GM21825 (cell line): ENCODE data around the gene HEY2.

ENCODE experiments used
- ATAC-seq: cut with Tn5 transposase; IDR thresholded peaks from one replicate; pipeline ENCODE4 v1.9.1; 2021; ENCODE audit warnings: mild to moderate bottlenecking, moderate library complexity; ENCODE audit not compliant: unreplicated experiment

Gene HEY2

DNA sequence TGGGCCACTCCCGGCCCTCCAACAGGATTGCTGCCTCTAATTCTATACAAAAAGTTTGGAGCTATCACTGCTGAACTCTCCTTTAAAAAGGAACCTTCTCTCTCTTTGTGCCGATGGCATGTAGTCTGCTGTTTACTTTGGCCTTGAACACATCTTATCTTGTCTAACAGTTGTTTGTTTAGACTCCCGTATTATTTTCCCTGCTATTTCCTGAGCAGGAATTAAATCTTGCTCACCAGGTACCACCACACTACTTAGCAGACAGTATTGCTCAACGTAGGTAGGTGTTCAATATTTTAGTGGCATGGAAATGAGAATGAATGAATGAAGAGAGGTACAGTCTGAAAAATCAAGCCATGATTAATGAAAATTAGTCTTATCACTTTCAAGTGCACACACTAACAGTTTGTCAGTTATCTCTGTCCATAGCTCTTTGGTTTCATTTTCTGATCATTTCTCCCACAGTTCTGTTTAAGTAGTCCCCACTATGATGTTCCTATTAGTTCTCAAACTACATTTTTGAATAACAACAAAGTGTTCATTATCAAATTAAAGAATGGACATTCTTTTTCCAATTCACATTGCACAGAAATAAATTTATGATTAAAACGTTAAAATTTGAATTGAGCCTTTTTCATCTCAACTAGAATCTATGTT is 6.8 kb upstream of the HEY2 start:
- ATAC-seq, result no peak

DNA sequence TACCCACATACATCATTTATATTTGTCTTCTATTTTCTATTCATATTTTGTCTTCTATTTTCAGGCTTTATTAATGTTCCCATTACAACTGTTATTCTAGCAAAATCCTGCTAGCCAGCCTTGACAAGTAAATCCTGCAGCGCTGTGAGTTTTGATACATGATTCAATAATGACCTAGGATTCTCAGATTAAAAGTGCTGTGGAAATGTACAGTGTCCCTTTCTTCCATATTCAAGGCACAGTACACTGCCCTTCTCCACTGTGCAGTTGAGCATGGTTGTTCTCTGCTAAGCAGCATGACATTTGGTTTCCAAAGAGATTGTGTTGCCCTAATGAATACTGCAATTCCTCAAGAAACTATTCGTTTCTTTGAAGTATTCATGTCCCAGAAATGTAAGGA is 5.8 kb upstream of the HEY2 start:
- ATAC-seq, result no peak

DNA sequence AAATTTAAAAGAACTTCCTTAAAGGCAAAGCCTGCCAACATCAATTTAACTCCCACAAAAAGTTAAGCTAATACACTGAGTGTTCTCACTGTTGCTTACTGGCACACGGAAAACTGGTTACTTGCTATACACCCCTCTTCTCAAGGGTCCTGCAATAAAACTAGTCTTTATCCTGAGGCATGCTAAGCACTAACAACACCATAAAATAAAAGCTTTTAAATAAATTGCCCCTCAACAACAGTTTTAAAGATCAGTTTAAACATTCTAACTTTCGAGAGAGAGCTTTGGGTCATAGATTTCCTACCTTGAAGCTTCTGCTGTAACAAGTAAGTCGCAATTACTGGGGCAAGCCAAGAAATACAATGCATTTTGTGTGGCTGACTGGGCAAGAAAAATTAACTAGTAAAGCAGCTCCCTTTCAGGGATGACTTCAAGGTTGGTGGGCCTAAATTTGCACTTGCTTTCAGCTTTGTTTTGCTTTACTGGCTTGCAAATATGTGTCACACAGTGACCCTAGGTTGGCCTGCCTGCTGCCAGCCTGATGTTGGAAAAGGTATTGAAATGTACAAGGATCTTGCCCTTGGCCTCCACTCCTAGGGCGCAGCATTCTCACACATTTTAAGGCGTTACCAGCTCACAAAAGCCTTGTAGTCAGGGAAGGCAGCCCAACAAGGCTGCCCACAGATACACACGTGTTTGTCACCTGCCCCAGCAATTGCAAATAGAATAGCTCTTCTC is 4.0 kb upstream of the HEY2 start:
- ATAC-seq, result no peak

DNA sequence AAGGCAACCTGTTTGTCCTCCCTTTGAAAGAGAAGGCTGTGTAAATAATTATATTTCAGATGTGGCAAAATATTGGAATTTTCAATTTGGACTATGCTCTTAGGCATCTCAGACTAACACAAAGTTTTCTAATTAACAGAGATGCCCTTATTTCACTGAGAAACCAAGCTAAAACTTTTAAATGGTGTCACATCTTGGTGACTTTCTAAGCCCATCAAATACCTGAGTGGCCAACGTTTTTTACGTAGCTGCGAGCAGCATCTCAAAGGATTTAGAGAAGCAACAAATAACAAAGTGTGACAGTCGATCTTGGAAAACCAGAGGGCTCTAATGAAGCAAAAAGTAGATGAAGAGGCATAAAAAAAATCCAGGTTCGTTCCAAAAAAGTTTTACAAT is 3.4 kb upstream of the HEY2 start:
- ATAC-seq, result no peak

DNA sequence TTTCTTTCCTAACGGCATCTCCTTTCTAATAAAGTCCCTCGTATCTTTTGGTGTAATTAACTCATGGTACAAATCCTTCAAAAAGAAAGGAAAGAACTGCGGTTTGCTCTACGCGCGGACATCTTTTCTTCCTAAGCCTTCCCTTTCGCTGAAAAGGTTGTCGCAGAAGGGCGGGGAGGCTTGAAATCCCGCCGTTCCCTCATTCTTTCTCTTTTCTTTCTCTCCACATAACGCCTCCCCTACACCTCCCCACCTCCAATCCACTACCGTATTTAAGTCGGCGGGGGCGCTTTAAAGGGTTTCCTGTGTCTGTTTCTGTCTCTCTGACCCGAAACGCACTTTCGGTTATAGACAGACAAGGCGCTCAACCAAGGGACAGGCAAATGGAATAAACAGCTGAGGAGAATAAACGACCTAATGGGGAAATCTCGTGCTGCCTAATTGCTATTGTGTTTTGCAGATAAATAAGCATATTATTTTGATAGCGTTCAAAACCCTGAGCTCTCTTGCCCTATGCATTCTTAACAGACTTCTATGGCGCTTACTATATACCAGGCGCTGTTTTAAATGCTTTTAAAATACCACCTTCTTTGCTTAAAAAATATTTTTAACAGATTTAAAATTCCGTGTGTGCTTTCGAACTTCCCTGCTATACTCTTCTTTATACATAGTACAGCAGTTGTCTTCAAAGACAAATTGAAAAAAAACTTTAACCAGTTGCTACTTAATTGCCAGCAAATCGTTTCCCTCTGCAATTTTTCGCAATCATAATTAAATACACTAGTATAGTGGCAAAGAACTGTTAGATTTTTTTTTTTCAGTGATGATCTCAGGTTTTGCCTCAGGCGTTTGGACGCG is 2.5 kb upstream of the HEY2 start:
- ATAC-seq, result peak; percentile 54

DNA sequence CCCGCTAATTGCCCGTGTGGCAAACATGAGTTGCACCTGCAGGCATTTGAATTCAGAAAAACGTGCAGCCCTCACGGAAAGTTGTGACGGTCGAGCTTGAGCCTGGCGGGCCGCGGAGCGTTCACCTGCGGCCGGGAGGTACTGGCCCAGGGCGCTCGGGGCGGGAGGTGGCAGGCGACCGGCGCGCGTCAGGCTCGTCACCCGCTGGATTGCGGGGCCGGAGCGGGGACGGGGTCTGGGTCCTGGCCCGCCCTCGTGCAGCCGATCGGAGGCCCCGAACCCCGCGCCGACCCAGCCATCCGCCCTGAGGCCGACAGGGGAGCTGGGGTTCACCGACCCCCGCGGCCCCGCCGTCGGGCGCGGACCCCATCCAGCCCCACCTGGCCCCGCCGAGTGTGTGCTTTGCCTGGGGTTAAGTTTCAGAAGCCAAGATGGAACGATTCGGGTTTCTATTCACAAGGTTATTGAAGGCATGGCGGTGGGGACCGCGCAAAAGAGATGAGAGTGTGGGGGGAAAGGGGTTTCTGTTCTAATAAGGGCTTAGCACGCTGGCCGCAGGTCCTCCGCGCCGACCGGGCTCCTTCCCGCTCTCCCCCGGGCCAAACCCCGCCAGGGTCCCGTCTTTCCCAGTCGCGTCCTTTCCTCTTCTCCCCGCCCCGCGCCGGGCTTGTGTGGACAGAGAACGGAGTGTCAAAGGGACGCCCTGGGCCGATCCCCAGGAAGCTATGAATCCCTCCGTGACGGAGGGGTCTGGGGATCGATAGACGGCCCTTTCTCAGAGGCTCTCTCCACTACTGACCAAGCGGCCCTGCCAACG is 1.6 kb upstream of the HEY2 start:
- ATAC-seq, result no peak

DNA sequence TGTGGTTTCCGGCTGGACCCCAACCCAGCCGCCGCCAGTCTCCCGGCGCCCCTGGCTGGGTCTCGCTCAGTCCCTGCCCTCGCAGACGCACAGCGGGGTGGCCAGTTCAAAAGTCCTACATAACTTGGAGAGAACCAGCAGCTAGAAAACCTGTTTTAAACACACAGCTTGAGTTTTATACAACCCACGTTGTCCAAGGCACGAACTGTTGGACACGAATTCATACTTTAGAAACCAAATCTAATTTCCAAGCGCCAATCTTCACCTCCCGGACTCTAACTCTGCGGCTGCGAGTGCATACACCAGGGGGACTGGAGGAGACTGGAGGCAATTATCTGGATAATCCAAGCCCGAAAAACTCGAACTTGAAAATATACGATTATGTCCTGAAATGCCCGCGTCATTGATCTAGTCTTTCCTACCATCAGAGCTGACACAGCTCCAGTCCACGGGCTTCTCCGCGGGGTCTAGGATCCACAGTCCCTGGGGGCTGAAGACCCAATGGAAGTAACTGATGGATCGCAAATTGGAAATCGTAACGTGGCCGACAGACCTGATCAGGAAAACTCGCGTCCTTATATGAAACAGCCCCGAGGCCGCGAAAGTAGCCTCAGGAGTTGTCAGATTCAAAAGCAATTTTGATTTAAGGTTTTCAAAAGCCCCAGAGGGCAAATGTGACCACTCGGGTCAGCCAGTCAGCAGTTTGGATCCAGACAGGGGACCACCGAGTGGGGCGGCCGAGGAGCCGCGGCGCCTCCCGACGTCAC is 843 bp upstream of the HEY2 start:
- no peak for ATAC-seq

DNA sequence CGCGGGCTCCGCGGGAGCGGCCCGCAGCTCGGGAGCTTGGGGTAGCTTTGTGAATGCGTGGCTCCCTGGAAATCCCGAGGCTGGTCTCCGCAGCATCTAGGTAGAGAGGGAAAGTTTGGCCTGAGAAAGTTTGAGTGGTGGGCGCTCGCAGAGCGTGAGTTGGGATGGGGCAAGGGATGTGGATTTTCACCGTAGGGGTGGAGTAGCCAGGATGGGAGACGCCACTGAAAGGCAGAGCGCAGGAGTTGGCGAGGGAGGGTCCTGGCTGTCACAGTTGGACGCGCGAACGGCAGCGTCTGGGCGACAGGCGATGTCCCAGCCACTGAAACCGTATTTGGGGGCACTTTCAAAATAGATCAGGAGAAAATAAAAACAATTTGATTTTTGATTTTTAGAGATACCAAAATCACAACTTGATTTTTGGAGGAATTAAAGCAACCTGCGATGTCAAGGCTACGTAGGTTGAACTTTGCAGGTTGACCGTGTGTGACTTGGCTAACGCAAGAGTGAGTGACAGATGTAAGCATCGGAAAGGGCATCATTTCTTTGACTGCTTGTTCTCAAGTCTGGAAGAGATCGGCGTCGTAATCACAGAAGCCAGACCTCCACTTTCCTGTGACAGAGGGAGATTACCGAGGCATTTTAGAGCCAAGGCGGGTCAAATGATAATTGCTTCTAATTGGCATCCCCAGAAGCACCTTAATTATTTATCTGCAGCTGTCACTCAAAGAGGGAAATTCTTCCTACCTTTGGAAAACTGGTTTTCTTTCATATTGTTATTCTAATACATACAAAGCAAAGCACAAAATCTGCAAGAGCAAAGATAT is 646 bp downstream of the HEY2 start:
- ATAC-seq, result no peak

DNA sequence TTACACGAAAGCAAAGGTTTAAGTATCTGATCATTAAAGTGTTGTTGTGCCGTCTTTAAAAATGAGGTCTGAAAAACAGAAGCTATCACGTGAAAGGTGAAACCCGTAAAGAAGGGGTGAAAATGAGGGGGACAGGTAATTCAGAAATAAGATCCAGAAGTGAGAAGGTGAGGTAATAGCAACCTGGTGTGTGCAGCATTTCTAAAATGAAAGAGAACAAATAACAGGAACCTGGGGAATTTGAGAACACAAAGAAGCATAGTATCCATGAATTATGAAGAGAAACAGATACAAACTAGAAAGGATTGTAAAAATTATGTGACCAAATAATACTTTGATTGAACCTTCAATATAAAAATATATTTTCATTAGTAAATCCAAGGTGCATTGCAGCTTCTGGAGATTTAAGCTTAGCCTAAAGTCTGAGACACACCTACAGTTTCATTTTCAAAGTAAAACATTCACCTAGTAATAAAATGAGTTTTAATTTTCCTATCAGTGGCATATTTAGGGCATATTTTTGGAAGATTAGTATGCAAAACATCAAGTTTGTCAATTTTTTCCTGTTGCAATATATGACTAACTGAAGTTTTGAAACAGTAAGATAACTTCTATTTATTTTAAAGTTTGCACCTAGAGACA is 1.4 kb downstream of the HEY2 start:
- no peak for ATAC-seq

DNA sequence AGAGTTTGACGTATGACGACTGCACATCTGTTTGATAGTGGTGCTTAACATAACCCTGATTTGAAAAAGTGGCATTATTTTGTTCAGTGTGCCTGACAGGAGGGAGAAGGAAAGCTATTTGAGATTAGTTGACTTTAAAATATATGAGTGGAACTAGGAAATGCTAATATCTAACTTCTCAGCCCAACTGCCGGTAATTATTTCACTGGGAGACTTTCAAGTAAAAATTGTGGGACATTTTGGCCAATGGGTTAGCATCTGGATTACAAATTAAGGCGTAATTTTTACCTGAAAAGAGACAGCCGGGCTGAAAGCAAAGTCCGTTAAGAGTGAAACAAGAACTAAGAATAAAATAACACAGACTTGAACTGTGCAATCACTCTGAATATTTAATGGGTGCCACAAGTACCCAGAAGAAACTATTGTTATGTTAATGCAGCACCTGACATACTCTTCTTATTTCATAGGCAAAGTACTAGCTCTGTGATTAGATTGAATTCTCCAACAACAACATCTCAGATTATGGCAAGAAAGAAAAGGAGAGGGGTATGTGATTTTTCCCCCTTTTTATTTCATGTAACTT is 2.0 kb downstream of the HEY2 start:
- ATAC-seq, result no peak

DNA sequence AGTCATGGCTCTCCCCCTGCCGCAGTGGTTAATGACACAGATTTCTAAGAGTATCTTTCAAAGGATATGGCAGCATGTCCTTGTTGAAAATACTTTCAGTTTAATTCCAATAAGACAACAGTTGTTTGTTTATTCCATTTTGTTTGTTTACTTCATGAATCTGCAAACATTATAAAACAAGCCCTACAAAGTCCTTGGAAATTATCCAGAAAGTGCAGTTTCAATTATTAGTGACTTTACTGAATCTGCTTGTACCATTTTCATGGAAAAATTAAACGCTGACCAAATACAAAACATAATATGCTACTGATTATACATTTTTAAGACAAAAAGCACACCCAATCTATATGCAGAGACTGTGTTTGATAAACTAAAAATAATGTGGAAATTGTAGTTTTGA is 3.3 kb downstream of the HEY2 start:
- no peak for ATAC-seq

DNA sequence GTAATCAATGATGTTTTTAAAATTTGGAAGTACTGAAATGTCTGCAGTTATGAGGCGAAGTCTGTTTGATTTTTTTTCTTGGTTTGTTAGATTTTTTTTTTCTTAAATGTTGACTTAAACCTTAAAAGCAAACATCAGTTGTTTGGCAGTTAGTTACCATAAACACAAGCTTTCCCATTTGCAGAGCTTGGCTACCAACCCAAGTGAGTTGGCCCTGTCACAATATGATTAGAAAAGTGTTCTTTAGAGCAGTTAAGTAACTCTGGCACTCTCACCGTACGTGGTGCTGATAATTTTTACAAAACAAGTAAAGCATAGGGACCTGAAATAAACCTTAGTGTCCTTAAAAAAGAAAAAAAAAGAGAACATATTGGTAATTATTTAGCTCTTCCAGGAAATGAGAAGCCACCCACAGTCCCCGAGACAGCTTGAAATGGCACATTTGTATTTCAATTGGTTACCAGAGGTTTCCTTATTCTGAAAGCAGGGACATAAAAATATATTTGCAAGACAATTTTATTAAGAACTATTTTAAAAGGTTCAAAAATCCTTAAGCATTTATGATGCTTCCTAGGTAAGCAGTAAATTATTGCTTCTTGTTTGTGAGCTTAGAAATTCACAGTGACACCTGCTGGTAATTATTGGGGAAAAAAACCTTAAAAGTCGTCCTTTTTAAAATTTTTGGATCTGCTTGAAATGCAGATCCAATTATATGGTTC is 3.9 kb downstream of the HEY2 start:
- no peak for ATAC-seq

DNA sequence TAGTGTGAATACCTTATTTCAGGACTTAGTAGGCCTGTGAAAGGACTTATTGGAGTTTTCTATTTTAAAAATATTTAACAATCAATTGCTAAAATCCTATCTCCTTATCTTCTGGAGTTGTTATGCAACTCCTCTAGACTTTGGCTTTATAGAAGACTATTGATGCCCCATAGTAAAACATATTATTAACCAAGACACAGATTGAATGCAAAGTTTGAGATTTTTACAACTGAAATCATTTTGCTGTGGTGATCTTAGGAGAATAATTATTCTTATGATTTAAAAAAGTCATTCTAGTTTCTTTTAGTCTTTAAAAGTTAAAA is 4.5 kb downstream of the HEY2 start:
- ATAC-seq, result no peak

DNA sequence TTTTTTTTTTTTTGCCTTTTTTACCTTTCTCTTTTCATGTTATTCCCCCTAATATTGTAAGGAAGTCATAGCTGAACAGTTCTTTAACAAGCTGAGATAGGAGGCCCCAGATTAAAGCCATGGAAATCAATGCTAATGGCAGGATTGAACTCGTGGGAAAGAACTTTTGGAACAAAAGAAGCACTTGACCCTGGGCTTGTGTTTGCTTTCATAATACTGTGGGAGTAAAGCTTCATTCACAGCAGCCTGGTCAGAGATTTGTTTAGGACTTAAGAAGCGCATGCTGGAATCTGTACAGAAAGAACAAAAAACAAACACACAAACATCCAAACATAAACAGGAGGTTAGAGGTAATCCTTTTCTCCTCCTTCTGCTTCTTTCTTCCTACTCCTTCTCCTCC is 5.1 kb downstream of the HEY2 start:
- no peak for ATAC-seq

DNA sequence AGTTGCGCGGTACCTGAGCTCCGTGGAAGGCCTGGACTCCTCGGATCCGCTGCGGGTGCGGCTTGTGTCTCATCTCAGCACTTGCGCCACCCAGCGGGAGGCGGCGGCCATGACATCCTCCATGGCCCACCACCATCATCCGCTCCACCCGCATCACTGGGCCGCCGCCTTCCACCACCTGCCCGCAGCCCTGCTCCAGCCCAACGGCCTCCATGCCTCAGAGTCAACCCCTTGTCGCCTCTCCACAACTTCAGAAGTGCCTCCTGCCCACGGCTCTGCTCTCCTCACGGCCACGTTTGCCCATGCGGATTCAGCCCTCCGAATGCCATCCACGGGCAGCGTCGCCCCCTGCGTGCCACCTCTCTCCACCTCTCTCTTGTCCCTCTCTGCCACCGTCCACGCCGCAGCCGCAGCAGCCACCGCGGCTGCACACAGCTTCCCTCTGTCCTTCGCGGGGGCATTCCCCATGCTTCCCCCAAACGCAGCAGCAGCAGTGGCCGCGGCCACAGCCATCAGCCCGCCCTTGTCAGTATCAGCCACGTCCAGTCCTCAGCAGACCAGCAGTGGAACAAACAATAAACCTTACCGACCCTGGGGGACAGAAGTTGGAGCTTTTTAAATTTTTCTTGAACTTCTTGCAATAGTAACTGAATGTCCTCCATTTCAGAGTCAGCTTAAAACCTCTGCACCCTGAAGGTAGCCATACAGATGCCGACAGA is 9.9 kb downstream of the HEY2 start:
- ATAC-seq, result no peak

DNA sequence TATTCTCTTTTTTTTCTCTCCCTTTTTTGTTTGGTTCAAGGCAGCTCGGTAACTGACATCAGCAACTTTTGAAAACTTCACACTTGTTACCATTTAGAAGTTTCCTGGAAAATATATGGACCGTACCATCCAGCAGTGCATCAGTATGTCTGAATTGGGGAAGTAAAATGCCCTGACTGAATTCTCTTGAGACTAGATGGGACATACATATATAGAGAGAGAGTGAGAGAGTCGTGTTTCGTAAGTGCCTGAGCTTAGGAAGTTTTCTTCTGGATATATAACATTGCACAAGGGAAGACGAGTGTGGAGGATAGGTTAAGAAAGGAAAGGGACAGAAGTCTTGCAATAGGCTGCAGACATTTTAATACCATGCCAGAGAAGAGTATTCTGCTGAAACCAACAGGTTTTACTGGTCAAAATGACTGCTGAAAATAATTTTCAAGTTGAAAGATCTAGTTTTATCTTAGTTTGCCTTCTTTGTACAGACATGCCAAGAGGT is 10.6 kb downstream of the HEY2 start:
- no peak for ATAC-seq

DNA sequence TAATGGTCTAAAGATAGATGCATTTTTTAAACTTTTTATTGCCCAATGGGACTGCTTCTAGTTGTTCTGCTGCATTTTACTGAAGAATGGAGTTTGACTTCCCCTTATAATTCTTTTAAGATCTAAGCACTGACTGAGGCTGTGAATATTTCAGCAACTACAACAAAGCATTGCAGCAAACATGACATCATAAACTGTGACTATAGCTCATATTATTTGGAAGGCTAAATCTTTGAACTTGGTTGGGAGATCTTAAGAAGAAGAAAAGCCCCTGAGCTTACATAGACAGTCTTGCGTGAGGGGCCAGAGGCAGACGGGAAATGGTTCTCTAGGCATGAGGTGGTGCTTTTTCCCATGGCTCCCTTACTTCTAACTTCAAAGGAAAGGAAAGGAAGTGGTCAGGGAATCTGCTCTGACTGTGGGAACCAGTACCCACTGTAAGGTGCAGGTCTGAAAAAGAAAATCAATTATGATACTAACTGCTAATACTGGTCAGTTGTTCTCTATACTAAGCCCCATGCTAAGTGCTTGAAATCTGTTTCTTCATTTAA is 14.8 kb downstream of the HEY2 start:
- ATAC-seq, result no peak
